Gastroesophageal sphincter (tissue), 3 donors: ENCODE measurements around the gene CYP4F12.

ENCODE experiments used
- CTCF ChIP-seq, 4 experiments: fragments of 200-600 bp in 2 of 4; fragments of 450-650 bp in 2 of 4; sonication (generic) in 1 of 4; IDR thresholded peaks; one replicate each; pipeline ENCODE4 v1.5.1; 2017 to 2019; ENCODE audit warnings: antibody characterized with exemption in 4 of 4, mild to moderate bottlenecking in 2 of 4, moderate library complexity in 2 of 4
- POLR2A ChIP-seq, 2 donors: fragments of 450-650 bp; IDR thresholded peaks; one replicate each; pipeline ENCODE4 v1.6.1; 2017; ENCODE audit warnings: antibody characterized with exemption in 2 of 2, mild to moderate bottlenecking in 2 of 2, moderate library complexity in 1 of 2
- POLR2AphosphoS5 ChIP-seq: sonication (generic); formaldehyde crosslinking; IDR thresholded peaks from one replicate; pipeline ENCODE4 v1.6.1; 2017; ENCODE audit warnings: antibody characterized with exemption

- TF ChIP-seq POLR2AphosphoS5 (no peak), CTCF (IDR thresholded peaks at IDR 0.05) (no peak), POLR2A (IDR thresholded peaks at IDR 0.05) (no peak)
These were observed 6.2 kb downstream of the CYP4F12 start for GRCh38 chr19:15679089-15679488.
